ENCODE measurements around the gene NANOS2. TPM values are rescaled to one million over a fixed set of nuclear protein-coding genes. Genes with fewer than 3 reads are reported as not detected.

Gene NANOS2
- total and polyA plus RNA-seq, 9 of the 15 experiments (the other 6 are each of a cell fraction or from before 2014, with no cell fraction given): not detected

GRCh38 chr19:45905011-45905410 is 9.6 kb downstream of the NANOS2 start:
- BruUV-seq (replicated peaks): no TSS peak
- WGBS (ENCODE audit: insufficient coverage, low coverage, missing lambda C conversion rate): 29% methylated on average over 10 of the region's 10 CpGs
- CTCF ChIA-PET (ENCODE audit: low intra/inter-chr PET ratio): no interaction called here
- H3K79me2 ChIP-seq (ENCODE audit: control insufficient read depth, insufficient read depth, low read length): peaks cover 17% of the 10 kb centered on the region
- no peak overlapping the region; a peak in 1 of 4 replicates for H3K9ac ChIP-seq (ENCODE audit: insufficient read depth in 1 of 2, low read depth in 2 of 2, low read length in 2 of 2)
- H2AFZ ChIP-seq (ENCODE audit: low read depth, low read length): no peak overlapping the region
- FAIRE-seq: no peak
- no peaks in the 10 kb centered on the region for H4K20me1 ChIP-seq (replicated peaks; ENCODE audit: control insufficient read depth, insufficient read depth, low read length)
- peaks cover 6 to 25% of the 10 kb centered on the region in 2 experiments; a peak in 4 of 5 replicates for H3K4me1 ChIP-seq (replicated peaks in 1 of 2; ENCODE audit: control insufficient read depth in 2 of 2, insufficient read depth in 2 of 2, low read length in 2 of 2)
- no peak overlapping the region for H3K4me2 ChIP-seq (ENCODE audit: insufficient read depth, low read length)
- peaks cover 10% of the 10 kb centered on the region for H3K36me3 ChIP-seq (ENCODE audit: control insufficient read depth, insufficient read depth, low read length)
- no peak for ATAC-seq
- in situ Hi-C loops (cut with MboI): no loop called here
- H3K9me1 ChIP-seq (ENCODE audit: control insufficient read depth, insufficient read depth, low read length): no peaks in the 10 kb centered on the region
- H3K9me3 ChIP-seq (replicated peaks; ENCODE audit: control insufficient read depth, insufficient read depth, low read depth, low read length): no peaks in the 10 kb centered on the region
- H3K27ac ChIP-seq (ENCODE audit: extremely low read depth, low read depth, low read length): no peak overlapping the region
- POLR2A ChIA-PET: no interaction called here
- DNase-seq (ENCODE audit: extremely low read depth in 1 of 4, low spot score in 3 of 4): no peak
- no peak overlapping the region for H3K4me3 ChIP-seq
- intact Hi-C loops (cut with micrococcal nuclease): no loop called here
- TF ChIP-seq MAZ (CRISPR knock-in tag; conservative IDR thresholded peaks at IDR 0.05 in 1 of 2, IDR thresholded peaks at IDR 0.05 in 1 of 2): no peak
- no peak for TF ChIP-seq MYC (IDR thresholded peaks at IDR 0.05; ENCODE audit: low read depth, low read length)
- no peak for TF ChIP-seq MYC (CRISPR knock-in tag; IDR thresholded peaks at IDR 0.05; ENCODE audit: borderline replicate concordance, low read depth)
- no peak for TF ChIP-seq ELF4 (CRISPR knock-in tag; IDR thresholded peaks at IDR 0.05)
- TF ChIP-seq ZNF717 (CRISPR knock-in tag; IDR thresholded peaks at IDR 0.05): no peak
- no peak for TF ChIP-seq ZNF165 (CRISPR knock-in tag; IDR thresholded peaks at IDR 0.05; ENCODE audit: borderline replicate concordance)
- TF ChIP-seq MLLT1 (IDR thresholded peaks at IDR 0.05): no peak
- no peak for TF ChIP-seq CHD2 (IDR thresholded peaks at IDR 0.05; ENCODE audit: low read depth, low read length)
- TF ChIP-seq HOXB6 (CRISPR knock-in tag; IDR thresholded peaks at IDR 0.05; ENCODE audit: borderline replicate concordance): no peak
- no peak for TF ChIP-seq ZNF277 (CRISPR knock-in tag; IDR thresholded peaks at IDR 0.05; ENCODE audit: borderline replicate concordance)
- no peak for TF ChIP-seq NR4A1 (CRISPR knock-in tag; IDR thresholded peaks at IDR 0.05)
- no peak for TF ChIP-seq NR4A1 (tag; IDR thresholded peaks at IDR 0.05)
- no peak for TF ChIP-seq KLF6 (CRISPR knock-in tag; IDR thresholded peaks at IDR 0.05; ENCODE audit: borderline replicate concordance)
- TF ChIP-seq HMG20A (CRISPR knock-in tag; conservative IDR thresholded peaks at IDR 0.05): no peak
- no peak for TF ChIP-seq MCM7 (IDR thresholded peaks at IDR 0.05)
- TF ChIP-seq GABPB1 (CRISPR knock-in tag; IDR thresholded peaks at IDR 0.05): no peak
- no peak for TF ChIP-seq E2F3 (CRISPR knock-in tag; IDR thresholded peaks at IDR 0.05)
- no peak for TF ChIP-seq POLR3G (IDR thresholded peaks at IDR 0.05; ENCODE audit: extremely low read depth, insufficient read length, insufficient replicate concordance)
- no peak for TF ChIP-seq RFX5 (IDR thresholded peaks at IDR 0.05; ENCODE audit: low read depth, low read length)
- no peaks in the 10 kb centered on the region for H3K27me3 ChIP-seq (ENCODE audit: control insufficient read depth in 2 of 2, insufficient read depth in 2 of 2, low read length in 2 of 2)

Data from K562 (cell line).